HL-60 (cell line): ENCODE measurements around the gene TRERF1.

Experiments
- POLR2AphosphoS5 ChIP-seq: IDR thresholded peaks from 2 replicates; pipeline ENCODE4 v1.6.1; 2012; ENCODE audit warnings: low read depth
- REST ChIP-seq: IDR thresholded peaks from 2 replicates; pipeline ENCODE4 v1.6.1; 2012; ENCODE audit warnings: low read depth; ENCODE audit not compliant: insufficient replicate concordance
- TF ChIP-seq, protein P1 (sequence below): IDR thresholded peaks from one replicate; pipeline ENCODE4 v1.5.1; 2011; ENCODE audit warnings: low read length, control low read depth, inconsistent platforms; ENCODE audit not compliant: insufficient read depth

DNA sequence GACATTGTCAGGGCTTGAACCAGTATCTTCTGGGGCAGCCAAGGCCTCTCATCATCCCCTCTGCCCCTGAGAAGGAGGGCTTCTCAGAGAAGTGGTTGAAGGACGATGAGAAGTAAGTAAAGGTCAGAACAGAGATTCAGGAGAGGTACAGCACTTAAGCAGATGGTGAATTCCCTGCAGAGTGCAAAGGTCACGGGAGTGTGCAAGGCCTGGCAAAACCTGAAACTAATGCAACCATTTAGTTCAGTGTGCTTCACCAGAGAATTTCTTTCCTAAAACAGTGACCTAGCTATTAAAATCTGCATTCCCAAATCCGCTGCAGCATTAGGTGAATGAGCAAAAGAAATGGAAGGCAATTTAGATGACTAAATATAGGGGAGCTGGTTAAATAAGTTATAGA lies 58.4 kb downstream of the TRERF1 start:
- TF ChIP-seq REST: no peak
- TF ChIP-seq, protein P1, sequence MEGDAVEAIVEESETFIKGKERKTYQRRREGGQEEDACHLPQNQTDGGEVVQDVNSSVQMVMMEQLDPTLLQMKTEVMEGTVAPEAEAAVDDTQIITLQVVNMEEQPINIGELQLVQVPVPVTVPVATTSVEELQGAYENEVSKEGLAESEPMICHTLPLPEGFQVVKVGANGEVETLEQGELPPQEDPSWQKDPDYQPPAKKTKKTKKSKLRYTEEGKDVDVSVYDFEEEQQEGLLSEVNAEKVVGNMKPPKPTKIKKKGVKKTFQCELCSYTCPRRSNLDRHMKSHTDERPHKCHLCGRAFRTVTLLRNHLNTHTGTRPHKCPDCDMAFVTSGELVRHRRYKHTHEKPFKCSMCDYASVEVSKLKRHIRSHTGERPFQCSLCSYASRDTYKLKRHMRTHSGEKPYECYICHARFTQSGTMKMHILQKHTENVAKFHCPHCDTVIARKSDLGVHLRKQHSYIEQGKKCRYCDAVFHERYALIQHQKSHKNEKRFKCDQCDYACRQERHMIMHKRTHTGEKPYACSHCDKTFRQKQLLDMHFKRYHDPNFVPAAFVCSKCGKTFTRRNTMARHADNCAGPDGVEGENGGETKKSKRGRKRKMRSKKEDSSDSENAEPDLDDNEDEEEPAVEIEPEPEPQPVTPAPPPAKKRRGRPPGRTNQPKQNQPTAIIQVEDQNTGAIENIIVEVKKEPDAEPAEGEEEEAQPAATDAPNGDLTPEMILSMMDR: no peak
- no peak for TF ChIP-seq POLR2AphosphoS5
